Subcutaneous abdominal adipose tissue (tissue), 5 donors: ENCODE data around the gene CYFIP1.

Source experiments
- H3K27ac ChIP-seq: one replicate; pipeline ENCODE4 v1.7.0; 2013; ENCODE audit warnings: low read depth, mild to moderate bottlenecking, inconsistent platforms, low read length, moderate library complexity
- H3K27me3 ChIP-seq, 5 donors: one replicate each; pipeline ENCODE4 v1.7.0; 2013; ENCODE audit warnings: low read length in 5 of 5, inconsistent platforms in 1 of 5; ENCODE audit not compliant: control insufficient read depth in 5 of 5, insufficient read depth in 4 of 5
- H3K36me3 ChIP-seq, 5 donors: one replicate each; pipeline ENCODE4 v1.7.0; 2013; ENCODE audit warnings: low read length in 5 of 5; ENCODE audit not compliant: control insufficient read depth in 5 of 5, insufficient read depth in 5 of 5
- H3K4me1 ChIP-seq, 5 donors: one replicate each; pipeline ENCODE4 v1.7.0; 2013; ENCODE audit warnings: low read length in 5 of 5, mild to moderate bottlenecking in 3 of 5, moderate library complexity in 1 of 5; ENCODE audit not compliant: control insufficient read depth in 5 of 5, insufficient read depth in 5 of 5
- H3K4me3 ChIP-seq, 5 donors: one replicate each; pipeline ENCODE4 v1.7.0; 2013; ENCODE audit warnings: low read length in 5 of 5, low read depth in 1 of 5
- H3K9ac ChIP-seq, 5 donors: one replicate each; pipeline ENCODE4 v1.7.0; 2013; ENCODE audit warnings: low read length in 5 of 5, mild to moderate bottlenecking in 4 of 5, moderate library complexity in 3 of 5
- H3K9me3 ChIP-seq, 5 donors: one replicate each; pipeline ENCODE4 v1.7.0; 2013; ENCODE audit warnings: low read length in 5 of 5; ENCODE audit not compliant: control insufficient read depth in 5 of 5
- donor health status: healthy.
- donor health status: healthy.
- donor health status: healthy.
- donor health status: healthy.
- donor health status: healthy.

CYFIP1 gene

DNA sequence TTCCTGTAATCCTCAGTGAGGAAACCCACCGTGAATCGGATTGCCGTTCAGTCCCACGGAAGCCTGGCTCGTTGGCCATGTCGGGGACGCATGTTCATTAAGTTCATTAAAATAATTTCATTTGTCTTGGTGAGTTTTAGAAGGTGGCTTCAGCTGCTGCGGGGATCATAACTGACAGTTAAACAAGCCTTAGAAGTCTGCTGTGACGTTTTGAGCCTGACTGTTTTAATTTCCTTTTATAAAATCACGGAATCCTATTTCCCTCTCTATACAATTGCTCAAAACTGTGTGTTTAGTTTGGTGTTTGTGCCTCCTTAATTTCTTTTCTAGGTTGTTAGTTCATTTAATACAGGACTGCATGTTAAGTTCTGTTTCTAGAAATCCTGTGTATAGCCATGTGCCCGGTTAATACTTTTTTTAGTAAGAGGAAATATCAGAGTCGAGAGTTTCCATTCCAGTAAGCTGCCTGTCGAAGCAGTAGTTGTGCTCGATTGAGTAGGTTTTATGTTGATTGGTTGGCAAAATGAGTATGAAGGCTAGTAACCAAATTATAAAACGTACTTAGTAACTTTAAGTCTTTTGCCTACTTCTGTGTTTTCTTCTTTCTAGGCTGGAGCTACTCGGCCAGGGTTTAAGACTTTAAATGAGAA is 141.0 kb downstream of the CYFIP1 start:
- peak overlapping the region; percentile 89 to 99 (median 96) for H3K9ac ChIP-seq
- H3K9me3 ChIP-seq: no peaks in the 10 kb centered on the region
- peaks cover 0 to 6% (median 2%) of the 10 kb centered on the region in 5 donors for H3K36me3 ChIP-seq
- peak overlapping the region; percentile 86 to 96 (median 94) for H3K4me3 ChIP-seq
- H3K4me1 ChIP-seq: peaks cover 2 to 18% (median 15%) of the 10 kb centered on the region in 5 donors
- peak overlapping the region; percentile 98 for H3K27ac ChIP-seq
- H3K27me3 ChIP-seq: no peaks in the 10 kb centered on the region

DNA sequence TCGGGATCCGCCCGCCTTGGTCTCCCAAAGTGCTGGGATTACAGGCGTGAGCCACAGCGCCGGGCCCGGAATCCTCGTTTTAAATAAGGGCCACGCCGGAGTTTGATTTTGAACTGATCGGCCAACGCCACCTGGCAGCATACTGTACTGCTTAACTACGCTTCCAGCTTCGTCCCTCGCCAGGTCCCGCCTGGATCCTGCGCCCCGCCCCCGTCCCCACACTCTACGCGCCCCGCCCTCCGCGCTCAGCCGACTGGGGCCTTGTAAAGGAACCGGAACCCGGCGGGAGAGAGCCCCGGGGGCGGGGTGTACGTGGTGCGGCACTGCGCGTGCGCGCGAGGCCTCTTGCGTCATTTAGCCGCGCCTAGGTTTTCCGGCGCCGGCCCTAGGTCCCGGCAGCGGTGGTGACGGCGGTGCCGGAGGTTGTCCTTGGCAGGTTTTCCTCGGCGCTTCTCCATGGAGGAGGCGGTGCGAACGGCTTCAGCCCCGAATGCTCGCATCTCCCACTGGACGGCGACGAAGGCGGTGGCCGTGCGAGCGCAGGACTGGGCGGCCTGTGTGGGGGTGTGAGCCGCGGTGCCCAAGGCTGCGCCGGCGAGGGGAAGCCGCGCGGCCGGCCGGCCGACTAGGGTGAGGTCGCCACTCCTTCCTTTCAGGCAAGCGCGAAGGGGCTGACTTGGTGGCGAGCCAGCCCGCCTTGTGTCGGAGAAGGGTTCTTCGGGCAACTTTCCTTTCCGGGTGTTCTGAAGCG is 141.7 kb downstream of the CYFIP1 start, which contains the start of gene NIPA2:
NIPA2 (plus strand) TSS at position 375 of the 751 bp plus-strand sequence. CDS start 13,066 bp downstream, outside the sequence.
- H3K4me1 ChIP-seq: peaks cover 2 to 18% (median 15%) of the 10 kb centered on the region in 5 donors
- peak within 1 kb of the TSS; percentile 86 to 96 (median 94) for H3K4me3 ChIP-seq
- peaks cover 0 to 6% (median 2%) of the 10 kb centered on the region in 5 donors for H3K36me3 ChIP-seq
- H3K9ac ChIP-seq: peak within 1 kb of the TSS; percentile 89 to 99 (median 96)
- no peaks in the 10 kb centered on the region for H3K27me3 ChIP-seq
- no peaks in the 10 kb centered on the region for H3K9me3 ChIP-seq
- H3K27ac ChIP-seq: peak within 1 kb of the TSS; percentile 98

DNA sequence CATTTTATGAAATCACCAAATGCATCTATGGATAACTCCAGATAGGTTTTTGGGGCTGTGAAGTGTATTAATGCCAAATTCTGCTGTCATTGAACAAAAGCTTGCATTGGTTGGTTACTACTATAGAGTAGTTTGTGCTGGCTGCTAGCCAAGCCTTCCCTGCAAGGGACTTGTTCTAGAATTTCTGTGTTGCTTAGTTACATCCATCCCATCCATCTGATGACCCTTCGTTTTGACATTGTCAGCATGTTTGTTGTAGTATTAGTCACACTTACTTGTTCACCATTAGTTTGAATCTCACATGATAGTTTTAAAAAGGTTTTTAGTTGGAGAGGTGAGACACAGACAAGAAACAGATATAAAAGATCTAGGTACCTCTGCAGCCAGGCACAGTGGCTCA is 148.7 kb downstream of the CYFIP1 start:
- no peak overlapping the region for H3K9ac ChIP-seq
- H3K9me3 ChIP-seq: no peaks in the 10 kb centered on the region
- H3K27me3 ChIP-seq: no peaks in the 10 kb centered on the region
- no peak overlapping the region for H3K4me3 ChIP-seq
- H3K27ac ChIP-seq: no peak overlapping the region
- no peaks in the 10 kb centered on the region for H3K4me1 ChIP-seq
- peaks cover 5 to 18% (median 9%) of the 10 kb centered on the region in 5 donors for H3K36me3 ChIP-seq

DNA sequence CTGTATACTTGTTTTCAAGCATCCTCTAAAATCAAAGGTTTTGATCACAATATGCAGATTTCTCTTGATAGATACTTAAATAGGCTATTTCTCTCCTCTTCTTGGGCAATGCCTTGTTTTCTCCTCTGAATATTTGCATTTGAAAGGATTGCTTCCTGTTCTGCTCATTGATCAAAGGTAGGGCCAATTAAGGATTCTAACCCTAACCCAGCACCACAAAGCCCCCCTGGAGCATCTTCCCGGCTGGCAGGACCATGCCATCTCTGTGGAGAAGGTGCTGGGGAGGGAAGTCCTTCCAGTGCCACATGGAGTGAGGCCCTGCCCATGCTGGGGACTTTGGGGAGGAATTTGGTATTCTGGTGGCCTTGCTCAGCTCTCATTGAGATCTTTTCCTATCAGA is 153.0 kb downstream of the CYFIP1 start:
- Histone ChIP-seq H3K36me3 (peaks cover 14 to 42% (median 36%) of the 10 kb centered on the region in 5 donors), H3K27ac (no peak overlapping the region), H3K4me1 (no peaks in the 10 kb centered on the region), H3K9me3 (no peaks in the 10 kb centered on the region), H3K4me3 (no peak overlapping the region), H3K9ac (no peak overlapping the region), H3K27me3 (no peaks in the 10 kb centered on the region)

DNA sequence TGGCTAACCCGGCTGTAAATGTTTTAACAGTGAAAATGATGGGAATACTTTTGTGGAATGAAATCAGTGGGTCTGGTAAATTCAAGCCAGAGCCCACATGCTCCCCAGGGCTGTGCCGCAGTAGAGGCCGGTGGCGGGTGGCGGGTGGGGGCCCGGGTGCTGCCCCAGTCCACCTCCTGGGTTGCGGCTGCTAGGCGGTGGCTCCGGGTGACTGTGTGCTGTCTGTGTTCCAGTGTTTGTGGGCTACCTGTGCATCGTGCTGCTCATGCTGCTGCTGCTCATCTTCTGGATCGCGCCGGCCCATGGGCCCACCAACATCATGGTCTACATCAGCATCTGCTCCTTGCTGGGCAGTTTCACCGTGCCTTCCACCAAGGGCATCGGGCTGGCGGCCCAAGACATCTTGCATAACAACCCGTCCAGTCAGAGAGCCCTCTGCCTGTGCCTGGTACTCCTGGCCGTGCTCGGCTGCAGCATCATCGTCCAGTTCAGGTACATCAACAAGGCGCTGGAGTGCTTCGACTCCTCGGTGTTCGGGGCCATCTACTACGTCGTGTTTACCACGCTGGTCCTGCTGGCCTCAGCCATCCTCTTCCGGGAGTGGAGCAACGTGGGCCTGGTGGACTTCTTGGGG is 156.6 kb downstream of the CYFIP1 start:
- Histone ChIP-seq H3K9ac (no peak overlapping the region), H3K4me3 (no peak overlapping the region), H3K4me1 (no peaks in the 10 kb centered on the region), H3K27ac (no peak overlapping the region), H3K27me3 (no peaks in the 10 kb centered on the region), H3K36me3 (peaks cover 17 to 55% (median 50%) of the 10 kb centered on the region in 5 donors), H3K9me3 (no peaks in the 10 kb centered on the region)

DNA sequence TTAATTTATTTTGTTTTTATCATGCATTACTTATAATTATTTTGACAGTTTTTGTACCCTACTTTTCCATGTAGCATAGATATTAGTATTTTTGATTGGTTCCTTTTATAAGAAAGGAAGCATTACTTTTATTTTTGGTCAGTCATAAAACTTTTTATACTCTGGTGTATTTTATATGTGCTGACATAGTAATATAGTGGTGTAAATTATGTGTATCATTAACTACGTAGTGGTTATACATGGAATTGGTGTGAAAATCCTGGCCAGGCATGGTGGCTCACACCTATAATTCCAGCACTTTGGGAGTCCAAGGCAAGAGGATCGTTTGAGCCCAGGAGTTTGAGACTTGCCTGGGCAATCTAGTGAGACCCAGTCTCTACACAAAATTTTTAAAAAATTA is 160.5 kb downstream of the CYFIP1 start:
- peaks cover 3 to 36% (median 31%) of the 10 kb centered on the region in 5 donors for H3K36me3 ChIP-seq
- H3K9ac ChIP-seq: no peak overlapping the region

More for the DNA sequence above, 160.5 kb downstream of the CYFIP1 start:
- Histone ChIP-seq H3K4me1 (no peaks in the 10 kb centered on the region), H3K9me3 (no peaks in the 10 kb centered on the region), H3K27ac (no peak overlapping the region), H3K4me3 (no peak overlapping the region), H3K27me3 (no peaks in the 10 kb centered on the region)
